HG03060 (cell line): ENCODE results near the gene MCAT.

Source experiments
- ATAC-seq: cut with Tn5 transposase; IDR thresholded peaks from one replicate; pipeline ENCODE4 v1.9.1; 2021; ENCODE audit warnings: low read depth, moderate number of reproducible peaks; ENCODE audit not compliant: unreplicated experiment

MCAT gene

GRCh38 chr22:43173976-43174720, 30.9 kb upstream of the MCAT start:
- ATAC-seq = no peak

- no peak for ATAC-seq
Measured at GRCh38 chr22:43173566-43173965, 30.4 kb upstream of the MCAT start.

GRCh38 chr22:43172191-43172590, 29.0 kb upstream of the MCAT start:
- ATAC-seq = no peak

GRCh38 chr22:43171607-43172006, 28.4 kb upstream of the MCAT start:
- no peak for ATAC-seq

GRCh38 chr22:43171019-43171491, 27.9 kb upstream of the MCAT start:
- ATAC-seq = no peak

GRCh38 chr22:43170131-43170480, 26.9 kb upstream of the MCAT start:
- no peak for ATAC-seq

- no peak for ATAC-seq
Measured at GRCh38 chr22:43169310-43170130, 26.3 kb upstream of the MCAT start.

GRCh38 chr22:43168471-43169309, 25.5 kb upstream of the MCAT start:
- ATAC-seq = no peak

GRCh38 chr22:43167001-43167589, 23.9 kb upstream of the MCAT start:
- no peak for ATAC-seq

- no peak for ATAC-seq
Measured at GRCh38 chr22:43166132-43166930, 23.1 kb upstream of the MCAT start.

GRCh38 chr22:43164636-43165035, 21.4 kb upstream of the MCAT start:
- no peak for ATAC-seq

- no peak for ATAC-seq
Measured at GRCh38 chr22:43163241-43163795, 20.1 kb upstream of the MCAT start.

GRCh38 chr22:43162412-43163150, 19.4 kb upstream of the MCAT start:
- ATAC-seq = no peak

GRCh38 chr22:43160497-43161126, 17.4 kb upstream of the MCAT start:
- ATAC-seq = no peak

- ATAC-seq = no peak
Measured at GRCh38 chr22:43159484-43160178, 16.4 kb upstream of the MCAT start.

- no peak for ATAC-seq
Measured at GRCh38 chr22:43158778-43159483, 15.7 kb upstream of the MCAT start.

GRCh38 chr22:43157874-43158546, 14.8 kb upstream of the MCAT start:
- ATAC-seq = no peak
